Measurements from ENCODE around the gene CENPP. TPM values are rescaled to one million over a fixed set of nuclear protein-coding genes. Genes with fewer than 3 reads are reported as not detected.

The CENPP gene
- polyA plus RNA-seq, 4 donors = 5.2 to 7.3 (median 5.7) TPM

DNA sequence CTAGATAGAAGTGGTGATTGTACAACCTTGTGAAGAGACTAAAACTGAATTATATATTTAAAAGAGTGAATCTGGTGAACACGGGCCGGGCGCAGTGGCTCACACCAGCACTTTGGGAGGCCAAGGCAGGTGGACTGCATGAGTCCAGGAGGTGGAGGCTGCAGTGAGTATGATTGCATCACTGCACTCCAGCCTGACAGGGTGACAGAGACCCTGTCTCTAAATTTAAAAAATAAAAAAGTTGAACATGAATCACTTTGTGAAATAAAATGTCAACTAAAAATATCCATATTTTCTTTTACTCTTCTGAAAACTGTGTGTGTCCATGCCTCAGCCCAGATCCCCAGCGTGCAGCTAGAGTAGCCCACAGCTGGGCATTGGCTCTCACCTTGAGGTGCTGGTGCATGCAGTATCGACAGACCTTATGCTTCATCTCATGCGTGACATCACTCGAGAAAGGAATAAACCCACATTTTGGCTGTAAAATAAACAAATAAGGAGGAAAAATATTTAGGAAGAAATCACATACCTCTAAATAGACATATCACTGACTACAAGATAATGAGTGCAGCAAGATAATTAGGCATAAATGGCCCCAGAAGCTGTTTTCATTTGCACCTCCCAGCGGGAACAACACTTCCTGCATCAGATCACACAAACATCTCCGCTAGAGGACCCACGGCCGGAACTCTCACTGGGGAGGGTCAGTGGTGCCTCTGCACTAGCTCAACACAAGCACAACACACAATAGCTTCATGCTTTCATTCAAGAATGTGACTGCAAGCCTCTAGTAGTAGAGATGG lies 322.1 kb downstream of the CENPP start:
- no peak for DNase-seq (ENCODE audit: low read depth in 4 of 4, low spot score in 3 of 4)

GRCh38 chr9:92648474-92648971 lies 322.8 kb downstream of the CENPP start:
- no peak for DNase-seq (ENCODE audit: low read depth in 4 of 4, low spot score in 3 of 4)

DNA sequence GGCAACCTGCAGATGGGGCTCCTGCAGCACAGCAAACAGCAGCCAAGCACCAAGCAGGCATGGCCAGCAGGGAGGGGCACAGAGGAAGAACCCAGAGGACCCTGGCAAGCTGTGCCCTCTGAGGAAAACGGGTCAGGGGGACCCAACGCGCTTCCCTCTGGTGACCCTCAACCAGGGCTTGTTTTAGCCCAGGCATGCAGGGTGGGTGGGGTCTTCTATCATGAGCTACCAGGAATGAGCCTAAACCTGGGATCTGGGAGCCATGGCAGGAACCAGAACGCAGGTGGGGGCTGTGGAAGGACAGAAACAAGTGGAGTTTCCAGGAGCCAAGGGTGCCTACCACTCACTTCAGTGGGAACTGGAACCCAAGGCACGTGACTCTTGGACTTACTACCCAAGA lies 323.3 kb downstream of the CENPP start:
- no peak for DNase-seq (ENCODE audit: low read depth in 4 of 4, low spot score in 3 of 4)

GRCh38 chr9:92650296-92650695 lies 324.5 kb downstream of the CENPP start:
- DNase-seq (ENCODE audit: low read depth in 4 of 4, low spot score in 3 of 4) = no peak

- no peak for DNase-seq (ENCODE audit: low read depth in 4 of 4, low spot score in 3 of 4)
Measured at GRCh38 chr9:92650839-92651621, 325.3 kb downstream of the CENPP start.

GRCh38 chr9:92652461-92652860 lies 326.7 kb downstream of the CENPP start:
- DNase-seq (ENCODE audit: low read depth in 4 of 4, low spot score in 3 of 4) = no peak

- no peak for DNase-seq (ENCODE audit: low read depth in 4 of 4, low spot score in 3 of 4)
Measured at GRCh38 chr9:92654481-92655301, 328.9 kb downstream of the CENPP start.

DNA sequence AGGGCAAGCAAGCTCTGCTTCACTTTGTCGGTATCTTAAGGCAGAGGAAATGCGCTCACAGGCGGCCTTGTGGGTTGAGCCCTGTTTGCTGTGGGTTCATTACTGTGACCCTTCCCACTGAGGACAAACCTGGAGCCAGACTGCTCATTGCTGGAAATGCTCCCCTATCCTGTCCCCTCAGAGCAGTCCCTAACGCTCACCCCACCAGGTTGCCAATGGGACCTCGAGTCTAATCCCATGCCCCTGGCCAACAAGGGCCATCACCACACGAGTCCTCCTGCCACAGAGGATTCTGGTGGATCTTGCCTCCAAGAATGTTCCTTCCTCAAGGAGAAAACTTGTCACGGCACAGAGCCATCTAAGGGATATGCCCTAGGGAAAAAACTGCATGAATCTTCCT lies 329.6 kb downstream of the CENPP start:
- DNase-seq (ENCODE audit: low read depth in 4 of 4, low spot score in 3 of 4) = no peak

GRCh38 chr9:92655896-92656536 lies 330.3 kb downstream of the CENPP start:
- no peak for DNase-seq (ENCODE audit: low read depth in 4 of 4, low spot score in 3 of 4)

- DNase-seq (ENCODE audit: low read depth in 4 of 4, low spot score in 3 of 4) = no peak
Measured at GRCh38 chr9:92656537-92656925, 330.8 kb downstream of the CENPP start.

GRCh38 chr9:92657296-92658094 lies 331.7 kb downstream of the CENPP start:
- no peak for DNase-seq (ENCODE audit: low read depth in 4 of 4, low spot score in 3 of 4)

- DNase-seq (ENCODE audit: low read depth in 4 of 4, low spot score in 3 of 4) = no peak
Measured at GRCh38 chr9:92658176-92658575, 332.4 kb downstream of the CENPP start.

- DNase-seq (ENCODE audit: low read depth in 4 of 4, low spot score in 3 of 4) = no peak
Measured at GRCh38 chr9:92658611-92659010, 332.9 kb downstream of the CENPP start.

- no peak for DNase-seq (ENCODE audit: low read depth in 4 of 4, low spot score in 3 of 4)
Measured at GRCh38 chr9:92659601-92660000, 333.8 kb downstream of the CENPP start.

DNA sequence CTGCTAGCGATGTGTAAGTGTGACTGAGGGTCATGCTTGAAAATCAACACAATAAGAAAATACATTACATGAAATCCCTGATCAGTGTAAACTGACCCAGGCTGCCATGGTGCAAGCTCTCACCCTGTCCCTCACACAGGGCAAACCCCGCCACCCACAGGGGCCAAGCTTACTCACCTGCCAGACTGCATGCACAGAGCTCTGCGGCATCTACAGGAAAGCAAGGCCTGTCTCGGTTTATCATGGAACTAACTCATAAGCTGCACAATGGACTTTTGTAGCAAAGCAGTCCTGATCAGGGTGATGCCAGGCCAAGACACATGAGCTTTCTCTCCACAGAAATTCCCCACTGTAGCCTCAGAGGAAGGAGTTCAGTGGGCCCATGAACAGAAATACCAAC lies 334.5 kb downstream of the CENPP start:
- DNase-seq (ENCODE audit: low read depth in 4 of 4, low spot score in 3 of 4) = no peak

GRCh38 chr9:92661127-92661526 lies 335.4 kb downstream of the CENPP start:
- no peak for DNase-seq (ENCODE audit: low read depth in 4 of 4, low spot score in 3 of 4)

DNA sequence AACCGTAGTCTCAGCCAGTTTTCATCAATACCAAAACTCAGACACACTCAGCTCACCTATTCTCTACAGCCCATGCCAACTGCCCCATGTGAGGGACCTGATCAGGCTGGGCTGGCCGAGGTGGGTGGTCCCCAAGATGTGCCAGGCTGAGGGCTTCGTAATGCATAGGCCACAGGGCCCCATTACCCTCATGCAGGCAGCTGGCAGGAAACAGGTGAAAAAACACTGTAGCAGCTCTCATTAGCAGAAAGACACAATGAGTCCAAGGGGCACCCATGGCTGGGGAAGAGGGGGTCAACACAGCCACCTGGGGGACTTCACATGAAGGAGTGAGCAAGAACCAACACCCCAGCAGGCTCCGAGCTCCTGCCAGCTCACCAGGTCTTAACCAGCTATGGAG lies 336.0 kb downstream of the CENPP start:
- DNase-seq (ENCODE audit: low read depth in 4 of 4, low spot score in 3 of 4) = no peak

DNA sequence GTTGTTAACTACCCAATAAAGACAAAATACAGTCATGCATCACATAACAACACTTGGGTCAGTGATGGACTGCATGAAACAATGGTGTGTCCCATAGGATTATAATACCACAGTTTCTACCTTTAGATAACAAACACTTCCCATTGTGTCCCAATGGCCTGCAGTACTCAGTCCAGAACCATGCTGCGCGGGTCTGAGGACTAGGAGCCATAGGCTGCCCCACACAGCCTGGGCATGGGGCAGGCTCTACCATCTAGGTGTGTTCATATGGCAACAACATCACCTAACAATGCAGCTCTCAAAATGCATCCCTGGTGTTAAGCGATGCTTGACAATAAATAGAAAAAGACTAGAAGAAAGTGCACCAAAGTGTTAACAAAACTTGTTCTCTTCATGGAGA lies 337.4 kb downstream of the CENPP start:
- no peak for DNase-seq (ENCODE audit: low read depth in 4 of 4, low spot score in 3 of 4)

- DNase-seq (ENCODE audit: low read depth in 4 of 4, low spot score in 3 of 4) = no peak
Measured at GRCh38 chr9:92663951-92664350, 338.2 kb downstream of the CENPP start.

All from right renal pelvis (tissue), 4 donors.